ENCODE data around the gene ID4. TPM values are rescaled to one million over a fixed set of nuclear protein-coding genes. Genes with fewer than 3 reads are reported as not detected.

ID4 gene
- total and polyA plus RNA-seq, 2 of the 8 experiments (the other 6 are each of a cell fraction or from before 2014, with no cell fraction given), result 2.0 to 8.3 TPM

DNA sequence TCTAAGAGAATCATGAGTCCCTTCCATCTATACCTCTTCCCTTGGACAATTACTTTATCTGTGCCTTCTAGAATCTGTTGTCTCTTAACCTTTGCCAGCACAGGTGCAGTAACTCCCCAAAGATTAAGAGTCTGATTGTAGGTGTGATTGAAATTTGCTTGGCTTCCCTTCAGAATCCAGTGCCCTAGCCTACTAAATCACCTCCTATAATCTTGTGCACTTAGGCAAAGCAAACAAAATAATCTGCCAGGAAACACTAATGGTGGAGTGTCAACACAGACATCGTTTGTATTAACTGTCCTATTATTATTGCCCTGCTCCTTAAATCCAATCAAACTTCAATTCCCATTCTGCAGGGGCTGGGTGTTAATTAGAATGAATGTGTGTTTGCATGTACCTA is 28.0 kb downstream of the ID4 start:
- peaks cover 2% of the 10 kb centered on the region; the same call in 1 of the 2 replicates for H3K23me2 ChIP-seq (ENCODE audit: low read depth, low read length)
- H4K91ac ChIP-seq (replicated peaks; ENCODE audit: insufficient read length, low read length), result no peak overlapping the region
- H3K4me3 ChIP-seq (ENCODE audit: extremely low read depth in 1 of 4, insufficient read depth in 2 of 4, low read depth in 3 of 4, low read length in 4 of 4), result no peak overlapping the region
- no peak overlapping the region for H3K23ac ChIP-seq (ENCODE audit: insufficient read length)
- no peaks in the 10 kb centered on the region for H3K4me1 ChIP-seq (replicated peaks in 1 of 4; ENCODE audit: control insufficient read depth in 3 of 4, insufficient read depth in 4 of 4, low read length in 3 of 4)
- ChIA-PET CTCF (ENCODE audit: partially characterized antibody) (no interaction called here), POLR2A (ENCODE audit: partially characterized antibody) (no interaction called here)
- H2BK12ac ChIP-seq (ENCODE audit: low read depth, low read length), result no peak overlapping the region
- H3K14ac ChIP-seq (ENCODE audit: insufficient read length), result no peak overlapping the region
- FAIRE-seq (no peak), DNase-seq (ENCODE audit: low read depth in 1 of 2, low spot score in 2 of 2) (no peak)
- H3K9ac ChIP-seq (replicated peaks in 1 of 4; ENCODE audit: extremely low read depth in 1 of 4, low read depth in 3 of 4, low read length in 3 of 4), result no peak overlapping the region
- H3K56ac ChIP-seq (replicated peaks; ENCODE audit: insufficient read length, low read depth, low read length), result no peak overlapping the region
- no peak overlapping the region for H2BK5ac ChIP-seq (ENCODE audit: low read depth, low read length)
- no peak overlapping the region for H3K4me2 ChIP-seq (ENCODE audit: insufficient read depth in 1 of 2, low read depth in 2 of 2, low read length in 2 of 2)
- H2AK5ac ChIP-seq (ENCODE audit: low read depth, low read length), result no peak overlapping the region
- H3K27me3 ChIP-seq (replicated peaks in 1 of 4; ENCODE audit: control insufficient read depth in 3 of 4, extremely low read depth in 1 of 4, insufficient read depth in 3 of 4, low read length in 3 of 4), result no peaks in the 10 kb centered on the region
- H3K18ac ChIP-seq (ENCODE audit: extremely low read depth, low read length), result no peak overlapping the region
- no peaks in the 10 kb centered on the region for H3K79me2 ChIP-seq (ENCODE audit: control insufficient read depth in 1 of 2, insufficient read depth in 2 of 2, low read length in 2 of 2)
- H3K79me1 ChIP-seq (ENCODE audit: low read depth, low read length), result no peaks in the 10 kb centered on the region
- H3K9me3 ChIP-seq (ENCODE audit: insufficient read depth in 2 of 2, low read depth in 1 of 2, low read length in 1 of 2), result no peaks in the 10 kb centered on the region
- H2BK20ac ChIP-seq (ENCODE audit: low read length), result no peak overlapping the region
- no peak overlapping the region for H4K8ac ChIP-seq (ENCODE audit: extremely low read depth, insufficient read depth, low read length)
- H4K5ac ChIP-seq (ENCODE audit: insufficient read length, low read depth, low read length), result no peak overlapping the region
- no peak overlapping the region for H3K4ac ChIP-seq (replicated peaks; ENCODE audit: insufficient read length, low read depth, low read length)
- no peaks in the 10 kb centered on the region for H3K36me3 ChIP-seq (ENCODE audit: control insufficient read depth in 2 of 4, insufficient read depth in 4 of 4, low read length in 3 of 4)
- H2AFZ ChIP-seq (ENCODE audit: low read length), result no peak overlapping the region
- no peak overlapping the region for H2BK120ac ChIP-seq (replicated peaks; ENCODE audit: low read depth, low read length)
- no peak overlapping the region for H3K27ac ChIP-seq (ENCODE audit: low read depth, low read length)
- H2BK15ac ChIP-seq (ENCODE audit: low read length), result no peak overlapping the region
- 78% methylated on average over 1 of the region's 1 CpG; no CpG with 5 or more reads in 1 of the 2 experiments for WGBS, 2 experiments (ENCODE audit: extremely low coverage in 1 of 2, insufficient coverage in 1 of 2, insufficient read length in 1 of 2, insufficient replicate concordance in 2 of 2, low coverage in 1 of 2, low lambda C conversion rate in 2 of 2, missing lambda C conversion rate in 1 of 2)
- no peaks in the 10 kb centered on the region for H4K20me1 ChIP-seq (replicated peaks in 1 of 2; ENCODE audit: control insufficient read depth in 1 of 2, insufficient read depth in 2 of 2, low read length in 2 of 2)
- TF ChIP-seq, protein P1, sequence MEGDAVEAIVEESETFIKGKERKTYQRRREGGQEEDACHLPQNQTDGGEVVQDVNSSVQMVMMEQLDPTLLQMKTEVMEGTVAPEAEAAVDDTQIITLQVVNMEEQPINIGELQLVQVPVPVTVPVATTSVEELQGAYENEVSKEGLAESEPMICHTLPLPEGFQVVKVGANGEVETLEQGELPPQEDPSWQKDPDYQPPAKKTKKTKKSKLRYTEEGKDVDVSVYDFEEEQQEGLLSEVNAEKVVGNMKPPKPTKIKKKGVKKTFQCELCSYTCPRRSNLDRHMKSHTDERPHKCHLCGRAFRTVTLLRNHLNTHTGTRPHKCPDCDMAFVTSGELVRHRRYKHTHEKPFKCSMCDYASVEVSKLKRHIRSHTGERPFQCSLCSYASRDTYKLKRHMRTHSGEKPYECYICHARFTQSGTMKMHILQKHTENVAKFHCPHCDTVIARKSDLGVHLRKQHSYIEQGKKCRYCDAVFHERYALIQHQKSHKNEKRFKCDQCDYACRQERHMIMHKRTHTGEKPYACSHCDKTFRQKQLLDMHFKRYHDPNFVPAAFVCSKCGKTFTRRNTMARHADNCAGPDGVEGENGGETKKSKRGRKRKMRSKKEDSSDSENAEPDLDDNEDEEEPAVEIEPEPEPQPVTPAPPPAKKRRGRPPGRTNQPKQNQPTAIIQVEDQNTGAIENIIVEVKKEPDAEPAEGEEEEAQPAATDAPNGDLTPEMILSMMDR (IDR thresholded peaks at IDR 0.05; ENCODE audit: control extremely low read depth in 1 of 3, insufficient read depth in 1 of 3, low read depth in 1 of 3, low read length in 3 of 3), result no peak

All from H1 (cell line).